Measurements from ENCODE around the gene BCL2.
"Not testable (repeated sequence)": the region's sequence is repeated elsewhere in the genome, so short reads cannot be mapped to it uniquely, and the experiment has no call there.

The BCL2 gene

GRCh38 chr18:63192126-63192884, 127.3 kb downstream of the BCL2 start:
- H3K4me3 ChIP-seq (ENCODE audit: low read depth, low read length): no peak overlapping the region
- TF ChIP-seq CTCF (IDR thresholded peaks at IDR 0.05; ENCODE audit: borderline replicate concordance, insufficient read depth, low read depth, low read length): no peak

GRCh38 chr18:63191413-63191812, 128.2 kb downstream of the BCL2 start:
- no peak for TF ChIP-seq CTCF (IDR thresholded peaks at IDR 0.05; ENCODE audit: borderline replicate concordance, insufficient read depth, low read depth, low read length)
- no peak overlapping the region for H3K4me3 ChIP-seq (ENCODE audit: low read depth, low read length)

GRCh38 chr18:63190838-63191237, 128.7 kb downstream of the BCL2 start:
- H3K4me3 ChIP-seq (ENCODE audit: low read depth, low read length): not testable (repeated sequence)

- no peak overlapping the region for H3K4me3 ChIP-seq (ENCODE audit: low read depth, low read length)
- TF ChIP-seq CTCF (IDR thresholded peaks at IDR 0.05; ENCODE audit: borderline replicate concordance, insufficient read depth, low read depth, low read length): no peak
Measured at GRCh38 chr18:63189817-63190216, 129.8 kb downstream of the BCL2 start.

- no peak for TF ChIP-seq CTCF (IDR thresholded peaks at IDR 0.05; ENCODE audit: borderline replicate concordance, insufficient read depth, low read depth, low read length)
- H3K4me3 ChIP-seq (ENCODE audit: low read depth, low read length): no peak overlapping the region
Measured at GRCh38 chr18:63189041-63189440, 130.5 kb downstream of the BCL2 start.

- TF ChIP-seq CTCF (IDR thresholded peaks at IDR 0.05; ENCODE audit: borderline replicate concordance, insufficient read depth, low read depth, low read length): no peak
- H3K4me3 ChIP-seq (ENCODE audit: low read depth, low read length): no peak overlapping the region
Measured at GRCh38 chr18:63187791-63188460, 131.6 kb downstream of the BCL2 start.

- no peak overlapping the region for H3K4me3 ChIP-seq (ENCODE audit: low read depth, low read length)
- no peak for TF ChIP-seq CTCF (IDR thresholded peaks at IDR 0.05; ENCODE audit: borderline replicate concordance, insufficient read depth, low read depth, low read length)
Measured at GRCh38 chr18:63187223-63187574, 132.4 kb downstream of the BCL2 start.

Measured in GM12875 (cell line).